Brain microvascular endothelial cell (primary cell): ENCODE measurements around the gene VDAC2.

Experiments used
- DNase-seq: peaks from one replicate; pipeline ENCODE4 v3.0.0-alpha.2; 2020
- H3K27ac ChIP-seq: fragments of 250-450 bp; sonication (Bioruptor Pico); 2 replicates; pipeline ENCODE4 v1.5.1; 2020; ENCODE audit warnings: mild to moderate bottlenecking, moderate library complexity
- H3K27me3 ChIP-seq: fragments of 250-450 bp; sonication (Bioruptor Pico); replicated peaks from 2 replicates; pipeline ENCODE4 v1.5.1; 2020; ENCODE audit warnings: mild to moderate bottlenecking
- H3K36me3 ChIP-seq: fragments of 250-450 bp; sonication (Bioruptor Pico); replicated peaks from 2 replicates; pipeline ENCODE4 v1.5.1; 2020; ENCODE audit warnings: mild to moderate bottlenecking
- H3K4me3 ChIP-seq: 2 replicates; pipeline ENCODE4 v1.5.1; 2011; ENCODE audit warnings: low read depth, mild to moderate bottlenecking, control low read depth, low read length, moderate library complexity
- CTCF ChIP-seq: IDR thresholded peaks from 2 replicates; pipeline ENCODE4 v1.5.1; 2011; ENCODE audit warnings: low read depth, mild to moderate bottlenecking, moderate library complexity, low read length, control low read depth, inconsistent platforms; ENCODE audit errors: missing control alignments
- in situ Hi-C: cut with HindIII; loops from 2 replicates; pipeline ENCODE4 v1.10.0; 2017; ENCODE audit warnings: low sequenced_read_pairs, low pct_ligation_motif_present

Gene VDAC2

GRCh38 chr10:75263806-75264205 is 53.2 kb downstream of the VDAC2 start:
- H3K36me3 ChIP-seq = no peaks in the 10 kb centered on the region
- DNase-seq = no peak
- no peak for TF ChIP-seq CTCF
- in situ Hi-C loops = no loop called here
- no peak overlapping the region for H3K4me3 ChIP-seq
- no peak overlapping the region for H3K27ac ChIP-seq
- H3K27me3 ChIP-seq = no peaks in the 10 kb centered on the region

GRCh38 chr10:75265856-75266255 is 55.3 kb downstream of the VDAC2 start:
- Histone ChIP-seq H3K36me3 (no peaks in the 10 kb centered on the region), H3K4me3 (no peak overlapping the region), H3K27me3 (no peaks in the 10 kb centered on the region), H3K27ac (no peak overlapping the region)
- in situ Hi-C loops = no loop called here
- TF ChIP-seq CTCF = no peak
- no peak for DNase-seq

- no peak for DNase-seq
- H3K27me3 ChIP-seq = no peaks in the 10 kb centered on the region
Measured at GRCh38 chr10:75266945-75267344, 56.3 kb downstream of the VDAC2 start.

DNA sequence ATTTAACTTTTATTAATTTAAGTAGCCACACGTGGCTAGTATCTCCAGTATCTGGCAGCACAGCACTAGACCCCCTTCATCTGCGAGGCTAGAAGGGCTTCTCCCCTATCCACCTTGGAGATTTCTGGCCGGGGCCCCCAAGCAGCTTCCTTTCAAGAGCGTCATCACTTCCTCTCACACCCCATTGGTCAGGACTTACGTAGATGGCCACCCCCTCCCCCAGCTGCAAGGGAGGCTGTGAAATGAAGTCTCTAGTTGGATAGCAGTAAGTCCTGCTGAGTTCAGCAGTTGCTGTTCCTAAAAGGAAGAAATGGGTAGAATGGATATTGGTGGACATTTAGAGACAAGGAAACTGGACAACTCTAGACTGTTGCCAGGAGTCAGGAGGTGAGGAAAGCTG is 59.0 kb downstream of the VDAC2 start:
- in situ Hi-C loops = no loop called here
- Histone ChIP-seq H3K27ac (no peak overlapping the region), H3K4me3 (no peak overlapping the region), H3K27me3 (no peaks in the 10 kb centered on the region), H3K36me3 (no peaks in the 10 kb centered on the region)
- TF ChIP-seq CTCF = no peak
- no peak for DNase-seq

More at GRCh38 chr10:75266945-75267344, 56.3 kb downstream of the VDAC2 start:
- Histone ChIP-seq H3K36me3 (no peaks in the 10 kb centered on the region), H3K4me3 (no peak overlapping the region), H3K27ac (no peak overlapping the region)
- in situ Hi-C loops = no loop called here
- no peak for TF ChIP-seq CTCF

DNA sequence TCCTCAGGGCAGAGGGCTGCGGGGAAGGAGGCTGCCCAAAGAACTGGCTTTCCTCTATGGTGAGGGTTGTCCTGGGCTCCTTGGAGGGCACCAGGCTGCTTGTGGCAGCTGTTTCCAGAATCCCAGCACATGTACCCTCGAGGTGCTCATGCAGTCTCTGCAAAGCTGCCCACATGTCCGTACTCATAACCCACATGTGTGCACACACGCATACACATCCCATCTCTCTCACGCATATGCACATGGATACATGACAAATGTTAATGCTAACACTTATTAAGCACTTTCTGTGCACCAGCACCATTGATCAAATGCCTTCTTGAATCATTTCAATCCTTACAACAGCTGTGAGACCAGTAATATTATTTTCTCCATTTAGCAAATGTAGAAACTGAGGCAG is 61.5 kb downstream of the VDAC2 start:
- DNase-seq = no peak
- Histone ChIP-seq H3K27ac (no peak overlapping the region), H3K4me3 (no peak overlapping the region), H3K36me3 (no peaks in the 10 kb centered on the region), H3K27me3 (no peaks in the 10 kb centered on the region)
- in situ Hi-C loops = no loop called here
- no peak for TF ChIP-seq CTCF

DNA sequence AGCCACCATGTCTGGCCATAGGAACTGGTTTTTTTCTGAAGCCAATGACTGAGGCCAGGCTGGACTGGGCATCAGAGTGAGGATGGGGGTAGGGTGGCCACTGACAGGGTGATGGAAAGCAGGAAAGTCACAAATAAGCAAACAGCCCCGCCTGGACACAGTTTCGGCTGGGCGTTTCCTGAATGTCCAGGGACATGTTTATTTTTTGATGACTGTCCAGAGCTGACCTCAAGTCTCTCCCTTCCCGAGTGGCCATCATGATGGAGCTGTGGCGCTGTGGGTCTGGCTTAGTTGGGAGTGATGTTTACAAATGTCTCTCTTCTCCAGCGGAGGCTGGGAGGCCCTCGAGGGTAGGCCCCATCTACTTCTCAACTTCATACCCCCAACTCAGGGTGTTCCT is 62.3 kb downstream of the VDAC2 start:
- H3K27ac ChIP-seq = no peak overlapping the region
- no peak for DNase-seq
- H3K27me3 ChIP-seq = no peaks in the 10 kb centered on the region
- in situ Hi-C loops = no loop called here
- H3K4me3 ChIP-seq = no peak overlapping the region
- H3K36me3 ChIP-seq = no peaks in the 10 kb centered on the region
- TF ChIP-seq CTCF = no peak
